ENCODE results near the gene TMEM179. TPM values are rescaled to one million over a fixed set of nuclear protein-coding genes. Genes with fewer than 3 reads are reported as not detected.
"Not testable (repeated sequence)": the region's sequence is repeated elsewhere in the genome, so short reads cannot be mapped to it uniquely, and the experiment has no call there.

TMEM179 gene
- not detected in 2 replicates for total RNA-seq (2014; rRNA removed; shearing (Covaris generic))

GRCh38 chr14:104604458-104605449 is at the start of gene TMEM179:
Gene TMEM179 (minus strand): TSS chr14:104604772. CDS start chr14:104604741, 31 bp downstream.
- DNase-seq (ENCODE audit: low spot score): no peak

DNA sequence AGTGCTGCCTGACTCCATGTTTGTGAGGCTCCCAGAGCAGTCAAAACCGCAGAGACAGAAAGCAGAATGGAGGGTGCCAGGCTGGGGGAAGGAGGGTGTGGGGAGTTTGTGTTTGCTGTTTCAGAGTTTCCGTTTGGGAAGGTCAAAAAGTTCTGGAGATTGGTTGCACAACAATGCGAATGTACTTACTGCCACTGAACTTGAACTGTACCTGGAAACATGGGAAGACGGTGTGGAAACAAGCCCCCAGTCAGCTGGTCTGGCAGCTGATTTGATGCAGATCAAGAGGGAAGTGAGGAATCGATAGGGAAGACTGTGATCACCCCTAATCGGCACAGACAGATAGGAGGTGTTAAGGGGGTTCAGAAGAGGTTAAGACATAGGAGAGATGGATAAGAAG is 49.5 kb upstream of the TMEM179 start:
- no peak for DNase-seq (ENCODE audit: low spot score)

DNA sequence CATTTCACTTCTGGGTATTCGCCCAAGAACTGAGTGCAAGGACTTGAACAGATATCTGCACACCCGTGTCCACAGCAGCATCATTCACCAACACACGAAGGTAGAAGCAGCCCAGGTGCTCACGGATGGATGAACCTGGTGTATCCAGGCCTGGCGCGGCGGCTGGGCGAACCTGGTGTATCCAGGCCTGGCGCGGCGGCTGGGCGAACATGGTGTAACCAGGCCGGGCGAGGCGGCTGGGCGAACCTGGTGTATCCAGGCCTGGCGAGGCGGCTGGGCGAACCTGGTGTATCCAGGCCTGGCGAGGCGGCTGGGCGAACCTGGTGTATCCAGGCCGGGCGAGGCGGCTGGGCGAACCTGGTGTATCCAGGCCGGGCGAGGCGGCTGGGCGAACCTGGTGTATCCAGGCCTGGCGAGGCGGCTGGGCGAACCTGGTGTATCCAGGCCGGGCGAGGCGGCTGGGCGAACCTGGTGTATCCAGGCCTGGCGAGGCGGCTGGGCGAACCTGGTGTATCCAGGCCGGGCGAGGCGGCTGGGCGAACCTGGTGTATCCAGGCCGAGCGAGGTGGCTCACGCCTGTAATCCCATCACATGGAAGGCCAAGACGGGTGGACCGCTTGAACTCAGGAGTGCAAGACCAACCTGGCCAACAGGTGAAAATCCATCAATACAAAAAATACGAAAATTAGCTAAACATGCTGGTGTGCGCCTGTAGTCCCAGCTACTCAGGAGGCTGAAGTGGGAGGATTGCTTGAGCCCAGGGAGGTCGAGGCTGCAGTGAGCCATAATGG is 48.8 kb upstream of the TMEM179 start:
- not testable (repeated sequence) for DNase-seq (ENCODE audit: low spot score)

GRCh38 chr14:104652386-104652785 is 47.8 kb upstream of the TMEM179 start:
- DNase-seq (ENCODE audit: low spot score): no peak

- no peak for DNase-seq (ENCODE audit: low spot score)
Measured at GRCh38 chr14:104651876-104652260, 47.3 kb upstream of the TMEM179 start.

GRCh38 chr14:104650981-104651875 is 46.7 kb upstream of the TMEM179 start:
- no peak for DNase-seq (ENCODE audit: low spot score)

DNA sequence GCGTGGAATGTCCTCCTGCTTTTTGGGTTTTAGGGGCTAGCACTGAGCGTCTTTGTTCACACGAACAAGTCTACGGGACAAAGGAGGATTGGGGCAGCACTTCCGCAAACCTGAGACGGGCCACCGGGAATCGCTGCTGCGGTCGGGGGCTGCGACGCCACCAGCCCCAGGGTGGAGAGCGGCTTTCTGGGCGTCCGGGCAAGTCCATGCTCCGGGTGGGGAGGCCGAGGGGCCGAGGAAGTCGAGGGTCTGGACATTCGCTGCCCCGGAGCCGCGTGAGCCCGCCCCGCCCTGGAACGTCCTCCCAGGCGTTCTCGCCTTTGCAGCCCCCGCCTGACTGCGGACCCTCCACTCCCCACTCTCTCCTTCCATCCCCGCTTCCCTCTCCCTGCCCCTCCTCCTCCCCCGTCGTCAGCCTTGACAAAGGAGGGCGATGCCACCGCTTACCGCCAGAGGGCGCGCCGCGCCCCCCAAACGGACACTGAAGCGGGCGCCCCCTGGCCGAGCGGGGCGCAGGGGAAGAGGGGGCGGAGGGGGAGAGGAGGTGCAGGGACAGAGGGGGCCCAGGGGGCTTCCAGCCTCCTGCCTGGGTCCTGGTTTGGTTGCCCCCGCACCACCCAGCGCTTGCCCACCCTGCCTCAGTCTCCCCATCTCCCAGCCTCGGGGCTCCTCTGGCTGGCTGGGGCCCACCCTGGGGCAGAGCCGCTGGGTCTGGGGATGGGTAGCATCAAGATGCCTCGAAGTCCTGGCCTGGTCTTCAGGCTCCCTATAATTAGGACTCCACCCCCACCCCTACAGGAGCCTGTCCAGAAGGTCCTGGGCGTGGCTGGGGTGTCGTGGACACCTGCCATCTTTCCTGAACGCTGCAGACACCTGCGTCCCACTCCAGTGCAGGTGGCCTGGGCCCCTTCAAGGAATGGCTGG is 45.7 kb upstream of the TMEM179 start:
- DNase-seq (ENCODE audit: low spot score): peak; percentile 58

GRCh38 chr14:104647467-104648043 is 43.0 kb upstream of the TMEM179 start:
- no peak for DNase-seq (ENCODE audit: low spot score)

GRCh38 chr14:104644656-104645378 is 40.2 kb upstream of the TMEM179 start:
- no peak for DNase-seq (ENCODE audit: low spot score)

DNA sequence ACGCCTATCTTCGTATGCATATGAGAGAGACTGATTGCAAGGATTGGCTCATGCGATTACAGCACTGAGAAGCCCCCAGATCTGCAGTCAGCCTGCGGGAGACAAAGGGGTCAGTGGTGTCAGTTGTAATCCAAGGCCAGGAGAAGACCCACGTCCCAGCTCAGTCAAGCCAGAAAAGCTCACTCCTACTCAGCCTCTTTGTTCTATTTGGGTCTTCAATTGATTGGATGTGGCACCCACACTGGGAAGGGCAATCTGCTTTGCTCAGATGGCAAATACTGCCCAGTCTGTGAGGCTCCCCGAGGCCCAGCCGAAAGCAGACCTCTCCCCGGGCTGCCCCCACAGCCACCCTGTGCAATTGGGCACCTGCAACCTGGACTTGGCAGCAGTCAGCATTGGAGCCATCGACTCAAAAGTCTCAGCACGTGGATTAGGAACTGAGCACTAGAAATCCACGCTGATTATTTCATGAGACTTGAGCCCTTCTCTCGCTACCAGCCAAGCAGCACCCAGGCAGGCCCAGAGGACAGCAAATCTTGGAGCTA is 39.6 kb upstream of the TMEM179 start:
- no peak for DNase-seq (ENCODE audit: low spot score)

DNA sequence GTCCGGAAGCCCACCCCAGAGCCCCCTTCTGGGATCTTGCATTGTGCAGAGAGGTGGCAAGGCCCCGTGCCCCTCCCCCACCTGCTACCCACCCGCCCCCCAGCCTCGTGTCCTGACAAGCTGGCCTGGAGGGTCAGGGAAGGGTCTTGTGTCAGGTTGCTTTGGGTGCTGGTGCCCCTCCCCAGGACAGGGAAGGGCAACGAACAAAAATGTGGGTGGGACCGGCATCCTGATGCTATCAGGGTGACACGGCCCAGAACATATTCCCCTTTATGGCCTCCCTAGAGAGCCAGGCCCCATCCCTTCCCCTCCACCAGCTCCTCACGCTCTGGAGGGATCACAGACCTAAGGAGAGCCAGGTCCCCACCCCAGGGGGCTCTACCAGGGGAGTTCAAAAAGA is 38.7 kb upstream of the TMEM179 start:
- DNase-seq (ENCODE audit: low spot score): no peak

GRCh38 chr14:104642540-104642868 is 37.9 kb upstream of the TMEM179 start:
- no peak for DNase-seq (ENCODE audit: low spot score)

DNA sequence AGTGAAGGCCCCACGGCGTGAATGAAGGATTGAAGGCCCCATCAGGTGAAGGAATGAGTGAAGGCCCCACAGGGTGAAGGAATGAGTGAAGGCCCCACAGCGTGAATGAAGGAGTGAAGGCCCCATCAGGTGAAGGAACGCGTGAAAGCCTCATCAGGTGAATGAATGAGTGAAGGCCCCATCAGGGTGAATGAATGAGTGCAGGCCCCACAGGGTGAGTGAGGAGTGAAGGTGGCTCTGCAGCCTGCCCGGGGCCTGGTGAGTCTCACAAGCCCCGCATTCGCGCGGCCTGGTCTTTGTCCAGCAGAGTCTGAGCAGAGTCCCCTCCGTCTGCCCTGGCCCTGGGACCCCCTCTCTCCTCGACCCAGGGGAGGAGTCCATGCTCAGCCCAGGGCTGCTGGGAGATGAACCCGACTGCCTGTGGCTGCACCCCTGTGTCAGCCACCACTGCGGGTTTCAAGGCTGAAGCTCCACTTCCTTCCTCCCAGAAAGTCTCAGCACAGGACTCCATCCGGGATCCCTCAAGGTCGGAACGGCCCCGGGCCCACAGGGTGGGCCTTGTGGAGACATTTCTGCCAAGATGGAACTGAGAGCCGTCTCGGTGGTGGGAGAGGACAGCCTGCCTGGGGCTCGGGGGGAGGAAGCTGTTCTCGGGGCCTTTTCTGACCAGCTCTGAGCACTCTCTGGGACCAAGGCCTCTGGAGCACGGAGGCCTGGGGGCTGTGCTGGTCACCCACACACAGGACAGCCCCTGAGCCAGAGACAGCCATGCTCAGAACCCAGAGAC is 37.4 kb upstream of the TMEM179 start:
- no peak for DNase-seq (ENCODE audit: low spot score)

GRCh38 chr14:104640681-104641080 is 36.1 kb upstream of the TMEM179 start:
- DNase-seq (ENCODE audit: low spot score): no peak

- peak; percentile 65 for DNase-seq (ENCODE audit: low spot score)
Measured at GRCh38 chr14:104639885-104640548, 35.4 kb upstream of the TMEM179 start.

DNA sequence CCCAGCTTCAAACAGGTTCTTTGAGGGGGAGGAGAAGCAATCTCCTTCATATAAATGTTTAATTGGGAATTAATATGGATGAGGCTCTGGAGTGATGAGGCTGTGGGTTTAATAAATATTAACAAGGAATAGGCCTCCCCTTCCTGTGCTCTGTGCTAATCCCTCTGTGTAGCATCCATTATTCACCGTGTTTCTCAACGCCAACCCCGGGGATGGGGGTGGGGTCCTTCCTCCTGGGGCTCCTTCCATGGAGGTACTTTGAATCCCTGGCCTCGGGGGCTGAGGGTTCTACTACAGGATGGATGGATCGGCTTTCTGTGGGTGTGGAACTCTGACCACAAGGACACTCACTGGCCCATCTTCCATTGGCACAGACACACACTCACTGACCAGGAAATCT is 34.9 kb upstream of the TMEM179 start:
- no peak for DNase-seq (ENCODE audit: low spot score)

DNA sequence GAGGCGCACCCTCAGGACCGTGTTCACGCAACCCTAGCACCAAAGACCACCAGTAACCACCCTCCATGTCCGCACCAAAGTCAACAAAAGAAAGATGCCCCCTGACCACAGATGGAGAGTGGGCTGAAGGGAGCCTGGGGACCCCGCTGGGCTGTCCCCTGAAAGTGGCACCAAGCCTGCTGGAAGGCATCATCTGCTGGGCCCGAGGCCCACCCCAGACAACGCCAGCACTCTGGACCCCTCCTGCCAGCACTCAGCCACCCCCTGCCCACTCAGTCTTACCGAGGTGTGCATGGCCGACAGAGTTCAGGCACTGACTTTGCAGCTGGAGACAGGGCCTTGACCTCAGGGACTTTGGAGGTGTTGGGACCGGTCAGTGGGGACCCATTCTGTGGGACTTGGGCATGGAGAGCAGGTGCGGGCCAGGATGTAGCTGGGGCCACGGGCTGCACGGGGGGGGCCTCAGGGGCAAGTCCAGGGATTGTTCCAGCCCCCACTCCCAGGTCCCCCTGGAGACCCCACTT is 34.4 kb upstream of the TMEM179 start:
- no peak for DNase-seq (ENCODE audit: low spot score)
